Right lobe of liver (tissue), 6 donors: ENCODE results near the gene DTL. TPM values are rescaled to one million over a fixed set of nuclear protein-coding genes. Genes with fewer than 3 reads are reported as not detected.

Source experiments
- ATAC-seq, 4 donors: fragments of 200-7000 bp; cut with Tn5 transposase; one replicate each; pipeline ENCODE4 v1.9.1; 2020; ENCODE audit warnings: mild to moderate bottlenecking in 4 of 4, moderate library complexity in 4 of 4
- DNase-seq, 3 donors: peaks; one replicate each; pipeline ENCODE4 v3.0.0-alpha.2; 2020
- H3K27ac ChIP-seq, 3 donors: fragments of 200-600 bp; one replicate each; pipeline ENCODE4 v1.8.0; 2022
- H3K27me3 ChIP-seq, 2 donors: fragments of 200-600 bp; one replicate each; pipeline ENCODE4 v1.8.0; 2022
- H3K36me3 ChIP-seq, 4 donors: fragments of 200-600 bp; sonication (generic) in 1 of 4; one replicate each; pipeline versions ENCODE4 v1.5.1 to v1.8.0; 2017 to 2022; ENCODE audit warnings: control low read depth in 1 of 4
- H3K4me1 ChIP-seq, 4 donors: fragments of 200-600 bp; sonication (generic) in 1 of 4; one replicate each; pipeline versions ENCODE4 v1.5.1 to v1.8.0; 2017 to 2022; ENCODE audit warnings: control low read depth in 1 of 4
- H3K4me3 ChIP-seq, 3 donors: fragments of 200-600 bp; one replicate each; pipeline ENCODE4 v1.8.0; 2022
- H3K9me3 ChIP-seq, 4 donors: fragments of 200-600 bp; sonication (generic) in 1 of 4; one replicate each; pipeline versions ENCODE4 v1.5.1 to v1.8.0; 2017 to 2022; ENCODE audit warnings: control low read depth in 1 of 4
- CTCF ChIP-seq, 4 donors: fragments of 200-600 bp in 3 of 4; fragments of 450-650 bp in 1 of 4; IDR thresholded peaks; one replicate each; pipeline versions ENCODE4 v1.5.1 to v1.8.0; 2016 to 2022; ENCODE audit warnings: antibody characterized with exemption in 4 of 4, mild to moderate bottlenecking in 2 of 4
- POLR2A ChIP-seq: fragments of 450-650 bp; IDR thresholded peaks from one replicate; pipeline ENCODE4 v1.6.1; 2017; ENCODE audit warnings: antibody characterized with exemption, mild to moderate bottlenecking
- WGBS: methylation state at CpG from one replicate; pipeline ENCODE4 v1.1.6; 2018; ENCODE audit warnings: low coverage, low lambda C conversion rate; ENCODE audit not compliant: insufficient coverage; ENCODE audit errors: missing lambda C conversion rate; 5-methylcytosine and 5-hydroxymethylcytosine counted together
- intact Hi-C, 2 donors: fragments of 100-400 bp; cut with DNase I; formaldehyde crosslinking; loops; one replicate each; pipeline versions ENCODE4 v1.11.2 to v1.14.1; 2022
- total RNA-seq, 6 experiments: library from RNA; depleted of rRNA in 2 of 6; stranded (reverse); fragments of >200 nt in 2 of 6; fragmentation: NEBNext Ultra II Directional in 3 of 6; extraction: Animal tissue kit (Norgen Biotek cat#: 25700) in 3 of 6; gene quantifications; one replicate each; pipeline versions ENCODE4 v1.1.0 to v1.2.4, GENCODE V29; 2016 to 2023
- donor health status: DM: no; HTN: yes; CAD: no.
- donor health status: DM: no; HTN: no; CAD: no.
- donor health status: DM: no; HTN: no; CAD: no.
- donor health status: DM: no; HTN: yes; CAD: no.
- donor health status: DM: no; HTN: yes; CAD: no.

Gene DTL
- total RNA-seq, 6 experiments from 2014 or later = 0.07 to 12.2 (median 0.94) TPM

- Histone ChIP-seq H3K27ac (no peak overlapping the region), H3K36me3 (no peaks in the 10 kb centered on the region), H3K4me3 (no peak overlapping the region), H3K4me1 (peaks cover 0 to 6% (median 0%) of the 10 kb centered on the region in 4 donors), H3K27me3 (no peaks in the 10 kb centered on the region), H3K9me3 (no peaks in the 10 kb centered on the region)
- WGBS = 55% methylated on average over 3 of the region's 3 CpGs
- no peak for TF ChIP-seq POLR2A
- no peak for TF ChIP-seq CTCF (IDR thresholded peaks at IDR 0.05)
- intact Hi-C loops = no loop called here
- no peak for DNase-seq
- peak; percentile 33 to 95 (median 60) for ATAC-seq
Observed at GRCh38 chr1:212104586-212105325, 69.2 kb downstream of the DTL start.

DNA sequence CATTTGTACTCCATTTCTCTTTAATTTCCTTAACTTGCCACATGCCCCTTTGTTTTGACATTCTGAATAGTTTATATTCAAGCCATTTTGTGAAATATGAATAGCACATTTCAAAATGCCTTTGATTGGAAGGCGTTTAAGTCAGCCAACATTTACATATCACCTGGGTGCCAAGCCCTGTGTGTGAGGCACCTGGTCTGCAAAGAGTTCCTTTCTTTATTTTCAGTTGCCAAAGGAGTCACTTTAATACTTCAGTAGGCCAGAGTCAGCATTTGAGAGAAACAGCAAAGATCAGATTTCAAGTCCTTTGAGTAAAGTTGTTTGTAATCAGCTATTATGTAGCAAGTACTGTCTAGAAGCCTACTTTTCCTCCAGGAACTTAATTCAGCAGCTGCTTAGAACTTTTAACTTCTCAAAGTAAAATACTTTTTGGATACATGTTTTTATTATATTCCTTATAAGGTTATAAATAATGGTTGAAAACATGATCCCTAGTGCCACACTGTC, 70.8 kb downstream of the DTL start:
- intact Hi-C loops = no loop called here
- Histone ChIP-seq H3K27ac (no peak overlapping the region), H3K4me3 (no peak overlapping the region), H3K4me1 (peaks cover 0 to 6% (median 0%) of the 10 kb centered on the region in 4 donors), H3K36me3 (no peaks in the 10 kb centered on the region), H3K9me3 (no peaks in the 10 kb centered on the region), H3K27me3 (no peaks in the 10 kb centered on the region)
- ATAC-seq (no peak), DNase-seq (no peak)
- no peak for TF ChIP-seq CTCF (IDR thresholded peaks at IDR 0.05)
- TF ChIP-seq POLR2A = no peak
- WGBS = 85% methylated on average over 1 of the region's 1 CpG

DNA sequence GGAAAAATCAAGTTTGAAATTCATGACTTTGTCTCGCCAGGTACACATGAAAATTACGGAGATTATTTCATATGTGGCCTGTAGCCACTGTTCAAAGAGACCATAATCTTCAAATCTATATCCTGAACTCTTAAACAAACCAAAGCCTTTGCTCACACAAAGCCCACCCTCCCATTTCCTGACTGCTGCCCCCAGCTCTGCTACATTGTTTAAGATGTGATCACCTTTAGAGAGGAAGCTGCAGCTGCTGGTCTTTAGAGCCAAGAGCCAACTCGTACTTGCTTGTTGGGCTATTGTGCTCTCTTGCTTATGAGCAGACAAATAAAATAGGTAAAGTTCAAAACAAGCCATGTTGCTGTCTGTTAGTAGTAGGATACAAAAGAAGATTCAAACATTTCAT, 71.9 kb downstream of the DTL start:
- ATAC-seq (no peak), DNase-seq (no peak)
- Histone ChIP-seq H3K27me3 (no peaks in the 10 kb centered on the region), H3K4me1 (peaks cover 0 to 6% (median 0%) of the 10 kb centered on the region in 4 donors), H3K9me3 (no peaks in the 10 kb centered on the region), H3K27ac (no peak overlapping the region), H3K36me3 (no peaks in the 10 kb centered on the region), H3K4me3 (no peak overlapping the region)
- TF ChIP-seq POLR2A (no peak), CTCF (IDR thresholded peaks at IDR 0.05) (no peak)
- intact Hi-C loops = no loop called here
- 87% methylated on average over 3 of the region's 3 CpGs for WGBS

GRCh38 chr1:212108187-212108586, 72.6 kb downstream of the DTL start:
- intact Hi-C loops = no loop called here

More at GRCh38 chr1:212108187-212108586, 72.6 kb downstream of the DTL start:
- no peaks in the 10 kb centered on the region for H3K27me3 ChIP-seq
- WGBS = 79% methylated on average over 1 of the region's 1 CpG
- H3K36me3 ChIP-seq = no peaks in the 10 kb centered on the region
- peaks cover 0 to 6% (median 0%) of the 10 kb centered on the region in 4 donors for H3K4me1 ChIP-seq
- DNase-seq (no peak), ATAC-seq (no peak)
- no peak overlapping the region for H3K27ac ChIP-seq
- no peak for TF ChIP-seq CTCF (IDR thresholded peaks at IDR 0.05)
- TF ChIP-seq POLR2A = no peak
- H3K4me3 ChIP-seq = no peak overlapping the region
- no peaks in the 10 kb centered on the region for H3K9me3 ChIP-seq
